Measurements from ENCODE around the gene ZFAND6.
"Not testable (repeated sequence)": the region's sequence is repeated elsewhere in the genome, so short reads cannot be mapped to it uniquely, and the experiment has no call there.

The ZFAND6 gene

GRCh38 chr15:80095969-80096368 is 36.5 kb downstream of the ZFAND6 start:
- no peak for TF ChIP-seq CTCF (IDR thresholded peaks at IDR 0.05; ENCODE audit: unreplicated experiment in 3 of 3)
- H3K4me1 Mint-ChIP-seq: peaks cover 21% of the 10 kb centered on the region
- no peaks in the 10 kb centered on the region for H3K27me3 Mint-ChIP-seq (ENCODE audit: low read depth)
- no peaks in the 10 kb centered on the region for H3K9me3 Mint-ChIP-seq
- H3K27ac Mint-ChIP-seq: no peak overlapping the region
- H3K4me3 Mint-ChIP-seq: no peak overlapping the region
- H3K36me3 Mint-ChIP-seq (ENCODE audit: low read depth): peaks cover 5% of the 10 kb centered on the region

- H3K27me3 Mint-ChIP-seq (ENCODE audit: low read depth): no peaks in the 10 kb centered on the region
- TF ChIP-seq CTCF (IDR thresholded peaks at IDR 0.05; ENCODE audit: unreplicated experiment in 3 of 3): no peak
- H3K27ac Mint-ChIP-seq: no peak overlapping the region
- peaks cover 12% of the 10 kb centered on the region for H3K36me3 Mint-ChIP-seq (ENCODE audit: low read depth)
- H3K9me3 Mint-ChIP-seq: no peaks in the 10 kb centered on the region
- H3K4me3 Mint-ChIP-seq: no peak overlapping the region
- H3K4me1 Mint-ChIP-seq: peaks cover 21% of the 10 kb centered on the region
Observed at GRCh38 chr15:80098341-80098740, 38.9 kb downstream of the ZFAND6 start.

GRCh38 chr15:80099241-80099640 is 39.8 kb downstream of the ZFAND6 start:
- peaks cover 13% of the 10 kb centered on the region for H3K36me3 Mint-ChIP-seq (ENCODE audit: low read depth)
- peaks cover 20% of the 10 kb centered on the region for H3K4me1 Mint-ChIP-seq
- H3K9me3 Mint-ChIP-seq: no peaks in the 10 kb centered on the region
- no peaks in the 10 kb centered on the region for H3K27me3 Mint-ChIP-seq (ENCODE audit: low read depth)
- peak overlapping the region in 2 of 3 experiments; percentile 40 to 85 for H3K27ac Mint-ChIP-seq
- no peak for TF ChIP-seq CTCF (IDR thresholded peaks at IDR 0.05; ENCODE audit: unreplicated experiment in 3 of 3)
- no peak overlapping the region for H3K4me3 Mint-ChIP-seq

- peaks cover 16% of the 10 kb centered on the region for H3K4me1 Mint-ChIP-seq
- H3K36me3 Mint-ChIP-seq (ENCODE audit: low read depth): peaks cover 17% of the 10 kb centered on the region
- not testable (repeated sequence) for H3K4me3 Mint-ChIP-seq; H3K27me3 Mint-ChIP-seq (ENCODE audit: low read depth); H3K9me3 Mint-ChIP-seq
- H3K27ac Mint-ChIP-seq: peak overlapping the region in 1 of 3 experiments; percentile 85
Observed at GRCh38 chr15:80099662-80100061, 40.2 kb downstream of the ZFAND6 start.

GRCh38 chr15:80100247-80100646 is 40.8 kb downstream of the ZFAND6 start:
- Mint-ChIP-seq H3K36me3 (ENCODE audit: low read depth) (peaks cover 21% of the 10 kb centered on the region), H3K4me3 (no peak overlapping the region), H3K4me1 (peaks cover 16% of the 10 kb centered on the region), H3K9me3 (no peaks in the 10 kb centered on the region), H3K27me3 (ENCODE audit: low read depth) (no peaks in the 10 kb centered on the region), H3K27ac (no peak overlapping the region)
- TF ChIP-seq CTCF (IDR thresholded peaks at IDR 0.05; ENCODE audit: unreplicated experiment in 3 of 3): no peak

- TF ChIP-seq CTCF (IDR thresholded peaks at IDR 0.05; ENCODE audit: unreplicated experiment in 3 of 3): no peak
- H3K36me3 Mint-ChIP-seq (ENCODE audit: low read depth): peaks cover 22% of the 10 kb centered on the region
- no peaks in the 10 kb centered on the region for H3K27me3 Mint-ChIP-seq (ENCODE audit: low read depth)
- no peaks in the 10 kb centered on the region for H3K9me3 Mint-ChIP-seq
- H3K27ac Mint-ChIP-seq: no peak overlapping the region
- no peak overlapping the region for H3K4me3 Mint-ChIP-seq
- peaks cover 15% of the 10 kb centered on the region for H3K4me1 Mint-ChIP-seq
Observed at GRCh38 chr15:80105193-80105592, 45.7 kb downstream of the ZFAND6 start.

All from nephron (organoid).